IMR-90 (cell line): Measurements from ENCODE around the gene ADGRB3. TPM values are rescaled to one million over a fixed set of nuclear protein-coding genes. Genes with fewer than 3 reads are reported as not detected.

Experiments
- ATAC-seq: fragments of 200-7000 bp; cut with Tn5 transposase; 2 replicates; pipeline ENCODE4 v1.9.1; 2020; ENCODE audit warnings: low read depth, mild to moderate bottlenecking, moderate library complexity
- BruUV-seq: library from RNA; stranded (reverse); fragments of 400-500 nt; replicated peaks from 2 replicates; lab custom pipeline; 2021; lab: Mats Ljungman, UMichigan
- CTCF ChIA-PET: fragments of 300-600 bp; formaldehyde crosslinking; extraction: SDS; loops from one replicate; lab custom pipeline; 2021; ENCODE audit warnings: antibody characterized with exemption; lab: Yijun Ruan, JAX
- POLR2A ChIA-PET: fragments of 300-600 bp; sonication (Branson Sonifier 250); formaldehyde crosslinking; loops from one replicate; lab custom pipeline; 2022; ENCODE audit warnings: antibody characterized with exemption; ENCODE audit not compliant: unreplicated experiment; lab: Charles Lee
- DNase-seq: peaks from one replicate; pipeline ENCODE4 v3.0.0; 2013
- H2AFZ ChIP-seq: replicated peaks from 2 replicates; pipeline ENCODE3; 2013; ENCODE audit warnings: low read length, mild to moderate bottlenecking; ENCODE audit not compliant: poor library complexity
- H2AK5ac ChIP-seq: 2 replicates; pipeline ENCODE4 v1.6.1; 2013; ENCODE audit warnings: low read depth, low read length, inconsistent platforms
- H2AK9ac ChIP-seq: replicated peaks from 2 replicates; pipeline ENCODE3; 2013; ENCODE audit warnings: mild to moderate bottlenecking, low read depth, low read length, moderate library complexity; ENCODE audit not compliant: poor library complexity
- H2BK120ac ChIP-seq: 2 replicates; pipeline ENCODE4 v1.6.1; 2013; ENCODE audit warnings: low read depth, low read length, inconsistent platforms
- H2BK15ac ChIP-seq: 3 replicates; pipeline ENCODE4 v1.6.1; 2013; ENCODE audit warnings: low read depth, low read length, inconsistent platforms
- H2BK20ac ChIP-seq: 2 replicates; pipeline ENCODE4 v1.6.1; 2013; ENCODE audit warnings: low read depth, mild to moderate bottlenecking, inconsistent platforms, low read length, moderate library complexity
- H2BK5ac ChIP-seq: 2 replicates; pipeline ENCODE4 v1.6.1; 2013; ENCODE audit warnings: mild to moderate bottlenecking, low read depth, low read length, inconsistent platforms; ENCODE audit not compliant: poor library complexity, severe bottlenecking
- H3K14ac ChIP-seq: replicated peaks from 2 replicates; pipeline ENCODE4 v1.6.1; 2013; ENCODE audit warnings: low read depth, low read length, inconsistent platforms
- H3K18ac ChIP-seq: 2 replicates; pipeline ENCODE4 v1.6.1; 2013; ENCODE audit warnings: low read depth, low read length, control low read depth
- H3K23ac ChIP-seq: 2 replicates; pipeline ENCODE4 v1.6.1; 2013; ENCODE audit warnings: low read depth, low read length, inconsistent platforms
- H3K27ac ChIP-seq: 2 replicates; pipeline ENCODE4 v1.5.1; 2013; ENCODE audit warnings: mild to moderate bottlenecking, control low read depth, low read length; ENCODE audit not compliant: insufficient read depth
- H3K27me3 ChIP-seq: 2 replicates; pipeline ENCODE4 v1.6.1; 2013; ENCODE audit warnings: low read length; ENCODE audit not compliant: control insufficient read depth, insufficient read depth
- H3K36me3 ChIP-seq: 2 replicates; pipeline ENCODE4 v1.6.1; 2013; ENCODE audit warnings: low read length, mixed read lengths; ENCODE audit not compliant: control insufficient read depth, insufficient read depth
- H3K4ac ChIP-seq: 2 replicates; pipeline ENCODE4 v1.6.1; 2013; ENCODE audit warnings: low read depth, low read length, inconsistent platforms
- H3K4me1 ChIP-seq: 2 replicates; pipeline ENCODE4 v1.6.1; 2013; ENCODE audit warnings: low read length, mixed read lengths; ENCODE audit not compliant: control insufficient read depth, insufficient read depth
- H3K4me2 ChIP-seq: 2 replicates; pipeline ENCODE4 v1.6.1; 2013; ENCODE audit warnings: low read depth, mild to moderate bottlenecking, control low read depth, low read length, moderate library complexity
- H3K4me3 ChIP-seq: 2 replicates; pipeline ENCODE4 v1.5.1; 2013; ENCODE audit warnings: low read depth, mild to moderate bottlenecking, control low read depth, low read length, moderate library complexity; ENCODE audit not compliant: insufficient read depth
- H3K56ac ChIP-seq: 2 replicates; pipeline ENCODE4 v1.6.1; 2013; ENCODE audit warnings: low read length, inconsistent platforms; ENCODE audit not compliant: insufficient read depth; ENCODE audit errors: extremely low read depth
- H3K79me1 ChIP-seq, 2 experiments: 2 replicates each; pipeline ENCODE4 v1.6.1; 2013; ENCODE audit warnings: low read length in 2 of 2, inconsistent platforms in 1 of 2, low read depth in 1 of 2
- H3K9ac ChIP-seq: 2 replicates; pipeline ENCODE4 v1.6.1; 2013; ENCODE audit warnings: low read depth, low read length, control low read depth
- H3K9me1 ChIP-seq: 2 replicates; pipeline ENCODE4 v1.6.1; 2013; ENCODE audit warnings: low read length, inconsistent platforms; ENCODE audit not compliant: insufficient read depth
- H3K9me3 ChIP-seq: 2 replicates; pipeline ENCODE4 v1.6.1; 2013; ENCODE audit warnings: low read length; ENCODE audit not compliant: control insufficient read depth, insufficient read depth
- H4K20me1 ChIP-seq: 2 replicates; pipeline ENCODE4 v1.6.1; 2013; ENCODE audit warnings: low read length, inconsistent platforms; ENCODE audit not compliant: insufficient read depth
- H4K5ac ChIP-seq: 2 replicates; pipeline ENCODE4 v1.6.1; 2013; ENCODE audit warnings: mild to moderate bottlenecking, low read depth, low read length, control low read depth
- H4K8ac ChIP-seq, 2 experiments: 2 replicates each; pipeline ENCODE4 v1.6.1; 2013; ENCODE audit warnings: low read depth in 2 of 2, low read length in 2 of 2, control low read depth in 1 of 2, inconsistent platforms in 1 of 2
- H4K91ac ChIP-seq: 2 replicates; pipeline ENCODE4 v1.6.1; 2013; ENCODE audit warnings: low read depth, low read length, inconsistent platforms; ENCODE audit not compliant: insufficient read depth
- BHLHE40 ChIP-seq: fragments of 150-350 bp; IDR thresholded peaks from 2 replicates; pipeline ENCODE4 v1.6.1; 2016; ENCODE audit warnings: mild to moderate bottlenecking, low read depth, low read length
- CEBPB ChIP-seq: IDR thresholded peaks from 2 replicates; pipeline ENCODE4 v1.6.1; 2012; ENCODE audit warnings: low read depth, low read length, improper control_type of control experiment
- CHD1 ChIP-seq: IDR thresholded peaks from 2 replicates; pipeline ENCODE4 v1.6.1; 2012; ENCODE audit warnings: low read depth, low read length, improper control_type of control experiment
- FOS ChIP-seq: fragments of 150-350 bp; IDR thresholded peaks from 2 replicates; pipeline ENCODE4 v1.6.1; 2016; ENCODE audit warnings: low read depth, low read length
- MAFK ChIP-seq: IDR thresholded peaks from 2 replicates; pipeline ENCODE4 v1.6.1; 2012; ENCODE audit warnings: low read depth, low read length, improper control_type of control experiment
- MAZ ChIP-seq: IDR thresholded peaks from 2 replicates; pipeline ENCODE4 v1.6.1; 2012; ENCODE audit warnings: low read depth, mild to moderate bottlenecking, low read length, improper control_type of control experiment, moderate library complexity, borderline replicate concordance
- MXI1 ChIP-seq: IDR thresholded peaks from 2 replicates; pipeline ENCODE4 v1.6.1; 2012; ENCODE audit warnings: low read depth, mild to moderate bottlenecking, low read length, moderate library complexity, borderline replicate concordance
- NFE2L2 ChIP-seq: fragments of 150-350 bp; IDR thresholded peaks from 2 replicates; pipeline ENCODE4 v1.6.1; 2016; ENCODE audit warnings: low read depth, mild to moderate bottlenecking, low read length
- POLR2A ChIP-seq: IDR thresholded peaks from 2 replicates; pipeline ENCODE4 v1.6.1; 2012; ENCODE audit warnings: mild to moderate bottlenecking, low read depth, low read length
- RAD21 ChIP-seq: IDR thresholded peaks from 2 replicates; pipeline ENCODE4 v1.6.1; 2012; ENCODE audit warnings: low read length, improper control_type of control experiment
- RCOR1 ChIP-seq: IDR thresholded peaks from 2 replicates; pipeline ENCODE4 v1.6.1; 2012; ENCODE audit warnings: mild to moderate bottlenecking, low read length, improper control_type of control experiment; ENCODE audit not compliant: insufficient replicate concordance
- RFX5 ChIP-seq: IDR thresholded peaks from 2 replicates; pipeline ENCODE4 v1.8.0; 2012; ENCODE audit warnings: low read depth, mild to moderate bottlenecking, low read length, moderate library complexity
- SMC3 ChIP-seq: fragments of 150-350 bp; IDR thresholded peaks from 2 replicates; pipeline ENCODE4 v1.6.1; 2016; ENCODE audit warnings: low read depth, mild to moderate bottlenecking, antibody characterized with exemption, low read length, moderate library complexity
- USF2 ChIP-seq: fragments of 150-350 bp; IDR thresholded peaks from 2 replicates; pipeline ENCODE4 v1.6.1; 2017; ENCODE audit warnings: mild to moderate bottlenecking, antibody characterized with exemption, low read length, low read depth
- dilution Hi-C: fragments of 300-500 bp; cut with HindIII; formaldehyde crosslinking; loops from one replicate; pipeline ENCODE4 v1.14.3; 2018; ENCODE audit warnings: low sequenced_read_pairs; ENCODE audit not compliant: unreplicated experiment
- in situ Hi-C: fragments of 300-500 bp; cut with MboI; formaldehyde crosslinking; loops from 3 replicates; pipeline ENCODE4 v1.14.3; 2019; ENCODE audit warnings: low sequenced_read_pairs, inconsistent platforms, mixed read lengths
- intact Hi-C: fragments of 100-400 bp; cut with micrococcal nuclease; formaldehyde crosslinking; loops from 2 replicates; pipeline ENCODE4 v1.10.0; 2022
- polyA plus RNA-seq, 3 experiments: library from polyadenylated mRNA; depleted of rRNA; stranded (reverse); fragments of >200 nt; gene quantifications; 2 replicates each; pipeline ENCODE4 v1.2.3, GENCODE V29; 2012; ENCODE audit warnings: low replicate concordance in 1 of 3
- total RNA-seq: library from RNA; depleted of rRNA; stranded (reverse); fragments of >200 nt; gene quantifications from 2 replicates; pipeline ENCODE4 v1.2.3, GENCODE V29; 2012
- TF ChIP-seq, protein P1 (sequence below): conservative IDR thresholded peaks from 2 replicates; pipeline ENCODE4 v1.5.1; 2012; ENCODE audit warnings: mild to moderate bottlenecking, low read depth, low read length, improper control_type of control experiment
- TF ChIP-seq, protein P2 (sequence below): fragments of 150-350 bp; IDR thresholded peaks from 2 replicates; pipeline ENCODE4 v1.6.1; 2016; ENCODE audit warnings: low read depth, mild to moderate bottlenecking, low read length, moderate library complexity, borderline replicate concordance

Gene ADGRB3
- total and polyA plus RNA-seq, 2 of the 4 experiments (the other 2 are of a cell fraction) = not detected

DNA sequence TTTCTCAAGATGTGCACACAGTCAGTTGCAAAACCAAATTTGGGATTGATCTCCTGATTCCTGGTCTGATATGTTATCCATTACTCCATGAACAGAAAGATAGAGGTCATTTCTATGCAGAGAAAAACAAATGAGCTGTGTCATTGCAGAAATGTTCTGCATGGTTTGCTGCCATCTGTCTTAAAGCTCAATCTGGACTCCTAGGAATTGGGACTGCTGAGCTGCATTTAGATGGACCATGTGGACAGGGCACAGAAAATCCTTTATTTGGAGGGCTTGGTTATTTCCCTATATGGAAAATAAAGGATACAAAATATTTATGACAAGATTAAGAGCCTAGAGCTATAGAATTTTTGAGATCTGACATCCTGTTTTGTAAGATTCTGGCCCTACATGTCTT is 91.3 kb downstream of the ADGRB3 start:
- TF ChIP-seq RCOR1 = no peak
- TF ChIP-seq CEBPB = no peak
- TF ChIP-seq MAZ = no peak
- no peak for TF ChIP-seq MAFK
- no peak for TF ChIP-seq FOS
- no peak for TF ChIP-seq POLR2A
- no peak for TF ChIP-seq USF2
- no peak for TF ChIP-seq RAD21
- TF ChIP-seq RFX5 = no peak
- no peak for TF ChIP-seq CHD1
- TF ChIP-seq NFE2L2 = no peak
- no peak for TF ChIP-seq MXI1
- no peak for TF ChIP-seq BHLHE40
- no peak for TF ChIP-seq SMC3
- TF ChIP-seq, protein P1, sequence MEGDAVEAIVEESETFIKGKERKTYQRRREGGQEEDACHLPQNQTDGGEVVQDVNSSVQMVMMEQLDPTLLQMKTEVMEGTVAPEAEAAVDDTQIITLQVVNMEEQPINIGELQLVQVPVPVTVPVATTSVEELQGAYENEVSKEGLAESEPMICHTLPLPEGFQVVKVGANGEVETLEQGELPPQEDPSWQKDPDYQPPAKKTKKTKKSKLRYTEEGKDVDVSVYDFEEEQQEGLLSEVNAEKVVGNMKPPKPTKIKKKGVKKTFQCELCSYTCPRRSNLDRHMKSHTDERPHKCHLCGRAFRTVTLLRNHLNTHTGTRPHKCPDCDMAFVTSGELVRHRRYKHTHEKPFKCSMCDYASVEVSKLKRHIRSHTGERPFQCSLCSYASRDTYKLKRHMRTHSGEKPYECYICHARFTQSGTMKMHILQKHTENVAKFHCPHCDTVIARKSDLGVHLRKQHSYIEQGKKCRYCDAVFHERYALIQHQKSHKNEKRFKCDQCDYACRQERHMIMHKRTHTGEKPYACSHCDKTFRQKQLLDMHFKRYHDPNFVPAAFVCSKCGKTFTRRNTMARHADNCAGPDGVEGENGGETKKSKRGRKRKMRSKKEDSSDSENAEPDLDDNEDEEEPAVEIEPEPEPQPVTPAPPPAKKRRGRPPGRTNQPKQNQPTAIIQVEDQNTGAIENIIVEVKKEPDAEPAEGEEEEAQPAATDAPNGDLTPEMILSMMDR = no peak
- TF ChIP-seq, protein P2, sequence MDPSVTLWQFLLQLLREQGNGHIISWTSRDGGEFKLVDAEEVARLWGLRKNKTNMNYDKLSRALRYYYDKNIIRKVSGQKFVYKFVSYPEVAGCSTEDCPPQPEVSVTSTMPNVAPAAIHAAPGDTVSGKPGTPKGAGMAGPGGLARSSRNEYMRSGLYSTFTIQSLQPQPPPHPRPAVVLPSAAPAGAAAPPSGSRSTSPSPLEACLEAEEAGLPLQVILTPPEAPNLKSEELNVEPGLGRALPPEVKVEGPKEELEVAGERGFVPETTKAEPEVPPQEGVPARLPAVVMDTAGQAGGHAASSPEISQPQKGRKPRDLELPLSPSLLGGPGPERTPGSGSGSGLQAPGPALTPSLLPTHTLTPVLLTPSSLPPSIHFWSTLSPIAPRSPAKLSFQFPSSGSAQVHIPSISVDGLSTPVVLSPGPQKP = no peak
- Histone ChIP-seq H2AFZ (no peak overlapping the region), H4K8ac (no peak overlapping the region), H3K14ac (no peak overlapping the region), H3K23ac (no peak overlapping the region), H3K27me3 (no peaks in the 10 kb centered on the region), H3K4me3 (no peak overlapping the region), H3K18ac (no peak overlapping the region), H4K5ac (no peak overlapping the region), H4K91ac (no peak overlapping the region), H4K20me1 (no peaks in the 10 kb centered on the region), H3K9ac (no peak overlapping the region), H3K27ac (no peak overlapping the region), H3K4ac (no peak overlapping the region), H3K9me1 (no peaks in the 10 kb centered on the region), H3K9me3 (no peaks in the 10 kb centered on the region), H3K79me1 (no peaks in the 10 kb centered on the region), H2BK20ac (no peak overlapping the region), H2BK5ac (no peak overlapping the region), H3K4me2 (no peak overlapping the region), H2AK5ac (no peak overlapping the region), H2BK120ac (no peak overlapping the region), H3K36me3 (no peaks in the 10 kb centered on the region), H2AK9ac (no peak overlapping the region), H2BK15ac (no peak overlapping the region), H3K56ac (no peak overlapping the region), H3K4me1 (no peaks in the 10 kb centered on the region)
- in situ Hi-C loops (no loop called here), dilution Hi-C loops (no loop called here), intact Hi-C loops (no loop called here)
- CTCF ChIA-PET = no interaction called here
- BruUV-seq = no TSS peak
- POLR2A ChIA-PET = no interaction called here
- no peak for ATAC-seq
- no peak for DNase-seq
